ENCODE results near the gene CNTNAP1. TPM values are rescaled to one million over a fixed set of nuclear protein-coding genes. Genes with fewer than 3 reads are reported as not detected.

The CNTNAP1 gene
- polyA plus RNA-seq, 1 experiment = 90.6 TPM

- Histone ChIP-seq H3K27me3 (ENCODE audit: control insufficient read depth, insufficient read depth, low read length) (no peaks in the 10 kb centered on the region), H3K4me3 (ENCODE audit: low read depth, low read length) (no peak overlapping the region), H3K36me3 (ENCODE audit: control insufficient read depth, insufficient read depth, low read length) (peaks cover 39% of the 10 kb centered on the region)
- ChIA-PET CTCF (interaction anchor here (1.0 kb wide), 1 partner anchor 138 kb away, joined by 3 read pairs; no protein-coding TSS in a partner anchor), POLR2A (no interaction called here)
- TF ChIP-seq CTCF (IDR thresholded peaks at IDR 0.05; ENCODE audit: insufficient read depth, low read depth, low read length) = no peak
- DNase-seq (ENCODE audit: low read depth) = no peak
Measured at GRCh38 chr17:42686520-42687128, 4.3 kb downstream of the CNTNAP1 start.

- H3K4me3 ChIP-seq (ENCODE audit: low read depth, low read length) = no peak overlapping the region
- ChIA-PET POLR2A (no interaction called here), CTCF (no interaction called here)
- peaks cover 43% of the 10 kb centered on the region for H3K36me3 ChIP-seq (ENCODE audit: control insufficient read depth, insufficient read depth, low read length)
- H3K27me3 ChIP-seq (ENCODE audit: control insufficient read depth, insufficient read depth, low read length) = no peaks in the 10 kb centered on the region
- TF ChIP-seq CTCF (IDR thresholded peaks at IDR 0.05; ENCODE audit: insufficient read depth, low read depth, low read length) = no peak
- DNase-seq (ENCODE audit: low read depth) = no peak
Measured at GRCh38 chr17:42687707-42688320, 5.5 kb downstream of the CNTNAP1 start.

- TF ChIP-seq CTCF (IDR thresholded peaks at IDR 0.05; ENCODE audit: insufficient read depth, low read depth, low read length) = no peak
- ChIA-PET CTCF (no interaction called here), POLR2A (no interaction called here)
- no peak for DNase-seq (ENCODE audit: low read depth)
- Histone ChIP-seq H3K4me3 (ENCODE audit: low read depth, low read length) (no peak overlapping the region), H3K36me3 (ENCODE audit: control insufficient read depth, insufficient read depth, low read length) (peaks cover 42% of the 10 kb centered on the region), H3K27me3 (ENCODE audit: control insufficient read depth, insufficient read depth, low read length) (no peaks in the 10 kb centered on the region)
Measured at GRCh38 chr17:42690596-42690995, 8.3 kb downstream of the CNTNAP1 start.

GRCh38 chr17:42691021-42691545 is 8.8 kb downstream of the CNTNAP1 start:
- CTCF ChIA-PET = no interaction called here
- POLR2A ChIA-PET = no interaction called here
- Histone ChIP-seq H3K4me3 (ENCODE audit: low read depth, low read length) (no peak overlapping the region), H3K36me3 (ENCODE audit: control insufficient read depth, insufficient read depth, low read length) (peaks cover 43% of the 10 kb centered on the region), H3K27me3 (ENCODE audit: control insufficient read depth, insufficient read depth, low read length) (no peaks in the 10 kb centered on the region)
- no peak for TF ChIP-seq CTCF (IDR thresholded peaks at IDR 0.05; ENCODE audit: insufficient read depth, low read depth, low read length)
- DNase-seq (ENCODE audit: low read depth) = no peak

GRCh38 chr17:42692489-42692888 is 10.2 kb downstream of the CNTNAP1 start:
- H3K27me3 ChIP-seq (ENCODE audit: control insufficient read depth, insufficient read depth, low read length) = no peaks in the 10 kb centered on the region
- H3K4me3 ChIP-seq (ENCODE audit: low read depth, low read length) = no peak overlapping the region
- TF ChIP-seq CTCF (IDR thresholded peaks at IDR 0.05; ENCODE audit: insufficient read depth, low read depth, low read length) = no peak
- peaks cover 41% of the 10 kb centered on the region for H3K36me3 ChIP-seq (ENCODE audit: control insufficient read depth, insufficient read depth, low read length)
- CTCF ChIA-PET = interaction anchor here (1.2 to 3.0 kb wide), 2 partner anchors 13 to 115 kb away, joined by 3 to 10 read pairs; partner anchors contain the start of gene PSMC3IP
- POLR2A ChIA-PET = no interaction called here
- DNase-seq (ENCODE audit: low read depth) = no peak
